PC-3 (cell line): Measurements from ENCODE around the gene SLC7A5.
"Not testable (repeated sequence)": the region's sequence is repeated elsewhere in the genome, so short reads cannot be mapped to it uniquely, and the experiment has no call there.

Source experiments
- EZH2 ChIP-seq: fragments of 300-600 bp; sonication (generic); IDR thresholded peaks from one replicate; pipeline ENCODE4 v1.6.1; 2017; ENCODE audit warnings: antibody characterized with exemption, mild to moderate bottlenecking, low read length; ENCODE audit not compliant: unreplicated experiment
- EZH2phosphoT487 ChIP-seq: fragments of 300-600 bp; sonication (generic); IDR thresholded peaks from 2 replicates; pipeline ENCODE4 v1.6.1; 2018; ENCODE audit warnings: mild to moderate bottlenecking, antibody characterized with exemption, low read length, borderline replicate concordance
- TF ChIP-seq, protein P1 (sequence below): fragments of 300-600 bp; sonication (generic); conservative IDR thresholded peaks from 2 replicates; pipeline ENCODE4 v1.5.1; 2017; ENCODE audit warnings: antibody characterized with exemption, low read depth, mild to moderate bottlenecking, low read length

DNA sequence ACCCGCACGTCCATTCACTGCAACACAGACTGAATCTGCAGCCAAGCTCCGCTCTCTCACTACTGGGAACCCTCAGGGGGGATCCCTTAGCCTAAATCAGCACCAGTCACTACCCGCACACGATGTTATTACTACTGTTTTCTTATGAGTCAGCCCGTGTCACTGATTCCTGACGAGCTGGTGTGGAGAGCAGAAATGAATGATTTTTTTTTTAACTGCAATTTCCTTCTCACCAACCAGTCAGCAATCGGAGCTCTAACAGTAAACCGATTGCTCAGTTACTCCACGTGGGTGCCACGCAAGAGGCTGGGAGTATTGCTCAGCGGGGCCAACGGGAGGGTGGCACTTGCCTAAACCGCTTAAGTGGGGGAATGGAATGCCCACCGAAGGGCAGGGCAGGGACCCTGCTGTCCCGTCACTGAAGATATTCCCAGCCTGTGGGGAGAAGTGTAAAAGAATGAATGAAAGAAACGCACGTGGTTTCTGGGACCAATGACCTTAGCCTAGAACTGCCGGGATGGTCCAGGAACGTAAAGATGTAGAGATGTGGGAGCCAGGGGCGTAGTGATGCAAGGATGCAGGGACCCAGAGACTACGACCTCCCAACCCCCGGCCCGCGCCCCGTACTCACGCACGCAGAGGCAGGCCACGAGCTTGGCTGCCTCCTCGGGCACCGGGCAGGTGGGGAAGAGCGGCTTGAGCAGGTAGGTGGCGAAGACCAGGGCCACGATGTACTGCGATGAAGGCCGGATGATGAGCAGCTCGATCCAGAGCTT is 865 bp downstream of the SLC7A5 start:
- TF ChIP-seq, protein P1, sequence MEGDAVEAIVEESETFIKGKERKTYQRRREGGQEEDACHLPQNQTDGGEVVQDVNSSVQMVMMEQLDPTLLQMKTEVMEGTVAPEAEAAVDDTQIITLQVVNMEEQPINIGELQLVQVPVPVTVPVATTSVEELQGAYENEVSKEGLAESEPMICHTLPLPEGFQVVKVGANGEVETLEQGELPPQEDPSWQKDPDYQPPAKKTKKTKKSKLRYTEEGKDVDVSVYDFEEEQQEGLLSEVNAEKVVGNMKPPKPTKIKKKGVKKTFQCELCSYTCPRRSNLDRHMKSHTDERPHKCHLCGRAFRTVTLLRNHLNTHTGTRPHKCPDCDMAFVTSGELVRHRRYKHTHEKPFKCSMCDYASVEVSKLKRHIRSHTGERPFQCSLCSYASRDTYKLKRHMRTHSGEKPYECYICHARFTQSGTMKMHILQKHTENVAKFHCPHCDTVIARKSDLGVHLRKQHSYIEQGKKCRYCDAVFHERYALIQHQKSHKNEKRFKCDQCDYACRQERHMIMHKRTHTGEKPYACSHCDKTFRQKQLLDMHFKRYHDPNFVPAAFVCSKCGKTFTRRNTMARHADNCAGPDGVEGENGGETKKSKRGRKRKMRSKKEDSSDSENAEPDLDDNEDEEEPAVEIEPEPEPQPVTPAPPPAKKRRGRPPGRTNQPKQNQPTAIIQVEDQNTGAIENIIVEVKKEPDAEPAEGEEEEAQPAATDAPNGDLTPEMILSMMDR: not testable (repeated sequence)
- not testable (repeated sequence) for TF ChIP-seq EZH2, EZH2phosphoT487
